HG02763 (cell line): Measurements from ENCODE around the gene EPHA2.

Experiments
- ATAC-seq: cut with Tn5 transposase; IDR thresholded peaks from one replicate; pipeline ENCODE4 v1.9.1; 2021; ENCODE audit warnings: mild to moderate bottlenecking, moderate library complexity; ENCODE audit not compliant: unreplicated experiment

Gene EPHA2

DNA sequence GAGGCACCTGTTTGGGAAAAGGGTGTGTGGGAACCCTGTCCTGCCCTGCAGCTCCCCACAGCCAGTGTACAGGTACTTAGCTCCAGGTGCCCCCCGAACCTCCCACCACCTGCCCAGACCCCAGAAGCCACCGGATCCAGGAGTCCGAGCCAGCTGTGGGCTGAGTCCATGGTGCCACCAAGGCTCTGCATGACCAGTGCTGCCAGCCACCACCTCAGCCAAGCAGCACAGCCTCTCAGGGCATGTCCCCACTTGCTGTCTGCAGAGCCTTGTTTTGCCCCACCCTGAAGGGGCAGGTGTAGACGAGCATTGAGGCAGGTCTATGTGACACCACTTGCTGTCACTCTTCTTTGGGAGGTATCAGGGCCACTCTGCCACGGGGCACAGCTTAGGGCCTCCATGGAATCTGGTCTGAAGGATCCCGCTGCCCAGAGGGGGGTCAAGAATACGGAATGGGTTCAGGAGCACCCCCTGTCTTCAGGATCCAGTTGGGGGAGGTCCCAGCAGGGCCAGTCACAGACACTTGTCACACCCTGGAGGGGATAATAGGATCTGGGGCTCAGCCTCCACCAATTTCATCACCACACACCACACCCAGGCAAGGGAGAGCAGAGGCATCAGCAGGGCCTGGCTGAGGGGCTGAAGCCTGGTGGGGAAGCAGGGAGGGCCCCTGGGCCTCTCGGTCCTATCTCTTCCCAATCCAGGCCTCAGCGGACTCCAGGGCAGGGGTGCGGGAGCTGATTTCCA lies 28.9 kb upstream of the EPHA2 start:
- no peak for ATAC-seq

DNA sequence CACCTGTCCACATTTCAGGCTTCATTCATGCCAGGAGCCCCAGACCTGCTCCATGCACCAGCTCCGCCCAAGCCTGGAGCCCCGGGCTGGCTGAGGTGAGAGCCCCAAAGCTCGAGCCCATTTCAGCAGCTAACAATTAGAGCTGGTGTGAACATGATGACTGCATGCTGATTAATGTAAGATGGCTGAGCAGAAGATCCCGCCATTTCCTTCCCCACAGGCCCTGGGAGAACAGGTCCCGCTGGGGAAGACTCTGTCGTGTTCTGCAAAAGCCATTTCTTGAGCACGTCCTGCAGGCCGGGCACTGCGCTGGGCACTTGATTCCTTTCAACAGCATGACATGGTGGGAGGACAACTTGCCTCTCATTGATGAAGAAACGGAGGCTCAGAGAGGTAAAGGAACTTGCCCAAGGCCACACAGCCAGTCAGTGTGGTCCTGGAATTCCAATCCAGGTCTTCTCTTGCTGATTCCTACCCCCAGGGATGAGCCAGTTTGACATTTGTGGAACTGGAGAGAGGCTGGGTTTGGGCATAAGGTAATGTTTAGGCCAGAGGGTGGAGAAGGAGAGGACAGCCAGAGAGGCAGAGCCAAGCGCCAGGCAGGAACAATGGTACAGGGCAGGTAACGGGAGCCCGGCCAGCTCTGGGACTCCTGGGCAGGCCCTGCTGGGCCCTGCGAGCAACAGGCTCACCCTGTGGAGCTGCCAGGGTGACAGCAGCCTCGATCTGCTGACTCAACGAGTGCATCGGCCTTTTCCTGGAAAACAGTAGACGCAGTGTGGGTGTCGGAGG lies 28.1 kb upstream of the EPHA2 start:
- no peak for ATAC-seq

DNA sequence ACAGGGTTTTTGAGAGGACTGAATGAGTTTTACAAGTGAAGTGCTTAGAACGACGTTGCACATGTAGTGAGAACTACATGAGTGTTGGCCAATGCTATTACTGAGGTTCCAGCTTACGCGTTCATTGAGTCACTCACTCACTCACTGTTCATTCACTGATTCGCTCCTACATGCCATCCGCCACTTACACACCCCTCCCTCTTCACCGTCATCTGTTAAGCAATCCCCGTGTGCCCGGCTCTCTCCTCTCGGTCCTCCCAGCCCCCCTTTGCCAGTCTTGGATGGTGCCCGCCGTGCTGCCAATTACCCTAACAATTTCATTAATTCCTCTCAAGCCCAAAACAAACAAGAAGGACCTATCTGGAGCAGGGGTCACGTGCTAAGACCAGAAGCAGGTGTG lies 27.3 kb upstream of the EPHA2 start:
- ATAC-seq = no peak

DNA sequence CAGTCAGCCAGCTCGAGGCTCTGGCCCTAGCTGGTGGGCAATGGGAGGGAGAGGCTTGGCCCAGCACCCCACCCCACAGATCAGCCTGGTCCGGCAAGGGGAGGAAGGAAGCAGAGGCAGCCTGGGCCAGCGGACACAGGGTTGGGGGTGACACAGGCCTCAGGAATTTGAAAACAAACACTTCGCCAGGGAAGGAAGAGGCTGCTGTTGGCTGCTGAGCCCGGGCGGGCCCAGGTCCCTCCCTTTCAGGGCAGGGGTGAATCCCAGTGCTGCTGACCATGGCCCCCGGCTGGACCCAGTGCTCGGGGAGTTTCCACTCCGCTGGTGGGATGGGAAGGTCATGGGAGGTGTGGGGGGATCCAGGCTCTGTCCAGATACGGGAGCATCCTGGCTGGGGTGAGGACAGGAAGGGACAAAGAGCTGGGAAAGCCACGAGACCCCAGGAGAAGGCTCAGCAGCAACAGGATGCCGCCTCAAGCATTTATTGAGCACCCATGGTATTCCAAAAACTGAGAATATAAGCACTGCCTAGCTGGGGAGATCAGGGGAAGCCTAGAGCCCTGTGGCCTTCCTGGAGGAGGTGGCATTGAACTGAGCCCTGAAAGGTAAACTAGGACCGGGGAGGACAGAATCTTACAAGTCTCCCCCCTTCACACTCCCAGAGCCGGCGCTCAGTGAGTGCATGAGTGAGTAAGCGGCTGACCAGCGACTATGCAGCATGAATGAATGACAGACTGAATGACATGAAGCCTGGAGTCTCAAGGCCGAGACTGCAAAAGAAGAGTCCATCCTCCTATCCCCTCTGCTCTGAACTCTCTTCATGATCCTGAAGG lies 26.2 kb upstream of the EPHA2 start:
- ATAC-seq = no peak

GRCh38 chr1:16180291-16180824 lies 24.5 kb upstream of the EPHA2 start:
- ATAC-seq = no peak

GRCh38 chr1:16178596-16179497 lies 23.0 kb upstream of the EPHA2 start:
- no peak for ATAC-seq

- no peak for ATAC-seq
These were observed 21.4 kb upstream of the EPHA2 start for GRCh38 chr1:16177306-16177705.

DNA sequence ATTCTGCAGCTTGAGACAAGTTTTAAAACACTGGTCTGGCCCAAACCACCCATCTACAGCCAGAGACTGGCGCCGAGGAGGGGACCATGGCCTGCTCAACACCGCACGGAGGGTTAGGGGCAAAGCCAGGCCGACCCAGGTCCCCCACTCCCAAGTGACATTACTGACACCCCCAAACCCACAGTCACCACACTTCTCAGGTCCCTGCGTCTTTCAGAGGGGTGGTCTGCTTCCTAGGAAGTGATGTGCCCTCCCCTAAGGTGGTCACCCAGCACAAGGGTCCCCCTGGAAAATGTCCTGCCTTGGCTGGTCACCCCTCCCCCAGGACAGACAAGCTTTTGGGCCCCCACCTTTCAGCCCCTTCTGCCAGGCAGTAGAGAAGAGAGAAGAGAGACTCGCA lies 20.8 kb upstream of the EPHA2 start:
- ATAC-seq = no peak

DNA sequence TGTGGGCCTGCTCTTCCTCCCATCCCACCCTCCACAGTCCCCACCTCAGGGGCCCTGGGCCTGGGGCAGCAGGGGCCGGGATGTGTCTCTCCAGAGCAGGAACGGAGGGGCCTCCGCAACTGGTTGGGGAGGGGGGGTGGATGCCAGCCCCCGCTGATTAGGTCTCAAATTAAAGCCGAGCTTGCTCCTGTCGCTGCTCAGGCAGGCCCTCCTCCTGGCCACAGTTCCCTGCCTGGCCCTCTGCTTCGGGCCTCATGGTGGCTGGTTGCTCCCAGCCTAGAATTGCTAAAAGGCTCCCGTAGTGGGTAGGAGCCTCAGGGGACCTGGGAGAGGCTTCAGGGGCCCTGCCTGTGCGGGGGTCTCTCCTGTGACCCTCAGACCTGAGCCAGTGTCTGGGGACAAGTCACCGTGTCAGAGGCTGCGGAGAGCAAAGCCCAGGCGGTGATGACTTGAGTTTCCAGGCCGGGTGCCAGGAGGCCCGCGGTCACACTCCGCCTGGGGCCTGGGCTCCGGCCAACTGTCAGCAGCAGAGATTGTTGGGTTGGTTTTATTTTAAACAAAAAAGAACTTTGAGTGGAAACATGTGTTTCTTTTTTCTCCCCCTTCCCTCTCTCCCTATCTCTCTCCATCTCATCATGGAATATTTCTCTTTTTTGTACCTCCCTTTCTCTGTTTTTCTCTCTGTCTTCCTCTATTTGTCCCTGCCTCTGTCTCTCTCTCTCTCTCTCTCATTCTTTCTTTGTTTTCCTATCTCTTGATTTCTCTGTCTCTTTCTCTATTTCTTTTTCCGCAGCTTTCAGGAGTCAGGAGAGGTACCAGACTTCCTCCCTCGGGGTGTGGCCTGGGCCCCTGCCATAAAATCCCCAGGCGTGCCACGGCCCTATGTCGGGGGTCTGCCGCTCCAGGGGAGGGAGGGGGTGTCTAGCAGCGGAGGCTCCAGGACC lies 20.0 kb upstream of the EPHA2 start:
- ATAC-seq = no peak

GRCh38 chr1:16174886-16175598 lies 19.2 kb upstream of the EPHA2 start:
- ATAC-seq = no peak

DNA sequence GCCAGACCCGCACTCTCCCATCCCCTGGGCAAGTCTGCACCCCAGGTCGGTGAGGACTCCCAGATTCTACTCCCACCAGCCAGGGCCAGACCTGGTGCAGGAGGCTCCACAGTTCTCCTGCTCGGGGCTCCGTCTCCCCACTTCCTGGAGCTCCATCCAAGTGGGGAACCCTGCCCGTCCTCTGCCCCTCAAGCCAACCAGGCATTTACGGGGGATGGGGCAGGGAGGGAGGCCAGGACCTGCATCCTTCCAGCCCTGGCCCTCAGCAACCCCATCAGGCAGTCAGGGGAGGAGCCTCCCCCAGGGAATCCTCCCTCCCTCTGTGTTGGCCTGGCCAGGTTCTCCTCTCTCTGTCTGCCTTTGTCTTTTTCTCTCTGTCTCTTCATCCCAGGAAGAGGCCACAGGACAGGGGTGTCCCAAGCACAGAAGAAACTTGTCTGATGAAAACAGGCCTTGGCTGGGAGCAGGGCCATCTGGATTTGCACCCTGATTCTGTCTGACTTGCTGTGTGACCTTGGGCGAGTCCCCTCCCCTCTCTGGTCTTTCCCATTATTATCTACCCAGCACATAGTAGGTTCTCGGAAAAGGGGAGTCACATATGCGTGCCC lies 18.5 kb upstream of the EPHA2 start:
- ATAC-seq = no peak

- no peak for ATAC-seq
These were observed 17.8 kb upstream of the EPHA2 start for GRCh38 chr1:16173447-16174260.

GRCh38 chr1:16172964-16173446 lies 17.1 kb upstream of the EPHA2 start:
- no peak for ATAC-seq

- ATAC-seq = no peak
These were observed 16.5 kb upstream of the EPHA2 start for GRCh38 chr1:16172218-16172830.

GRCh38 chr1:16171314-16172151 lies 15.7 kb upstream of the EPHA2 start:
- ATAC-seq = no peak

- no peak for ATAC-seq
These were observed 14.4 kb upstream of the EPHA2 start for GRCh38 chr1:16170283-16170673.
